ENCODE measurements around the gene ANKHD1.
A peak's percentile ranks its signal among the peaks of the same experiment; 100 is the strongest.
"Not testable (repeated sequence)": the region's sequence is repeated elsewhere in the genome, so short reads cannot be mapped to it uniquely, and the experiment has no call there.

ANKHD1 gene

GRCh38 chr5:140372971-140373487, 28.6 kb upstream of the ANKHD1 start:
- DNase-seq (ENCODE audit: low read depth in 2 of 2) = no peak

- no peak for DNase-seq (ENCODE audit: low read depth in 2 of 2)
These were observed 20.3 kb upstream of the ANKHD1 start for GRCh38 chr5:140381351-140381750.

- DNase-seq (ENCODE audit: low read depth in 2 of 2) = no peak
These were observed 19.7 kb upstream of the ANKHD1 start for GRCh38 chr5:140381972-140382371.

GRCh38 chr5:140382866-140383265, 18.8 kb upstream of the ANKHD1 start:
- DNase-seq (ENCODE audit: low read depth in 2 of 2) = no peak

- DNase-seq (ENCODE audit: low read depth in 2 of 2) = no peak
These were observed 18.3 kb upstream of the ANKHD1 start for GRCh38 chr5:140383300-140383699.

GRCh38 chr5:140388052-140388451, 13.6 kb upstream of the ANKHD1 start:
- no peak for DNase-seq (ENCODE audit: low read depth in 2 of 2)

- DNase-seq (ENCODE audit: low read depth in 2 of 2) = no peak
These were observed 10.3 kb upstream of the ANKHD1 start for GRCh38 chr5:140391312-140391711.

GRCh38 chr5:140391732-140392131, 9.9 kb upstream of the ANKHD1 start:
- DNase-seq (ENCODE audit: low read depth in 2 of 2) = no peak

- DNase-seq (ENCODE audit: low read depth in 2 of 2) = no peak
These were observed 7.9 kb upstream of the ANKHD1 start for GRCh38 chr5:140393738-140394137.

GRCh38 chr5:140398379-140398811, 3.2 kb upstream of the ANKHD1 start:
- no peak for DNase-seq (ENCODE audit: low read depth in 2 of 2)

GRCh38 chr5:140399979-140400729, 1.5 kb upstream of the ANKHD1 start:
- DNase-seq (ENCODE audit: low read depth in 2 of 2) = no peak

- DNase-seq (ENCODE audit: low read depth in 2 of 2) = peak; percentile 64 to 79
These were observed 787 bp upstream of the ANKHD1 start for GRCh38 chr5:140400730-140401361.

GRCh38 chr5:140402258-140403074, 833 bp downstream of the ANKHD1 start:
- DNase-seq (ENCODE audit: low read depth in 2 of 2) = peak; percentile 32 to 38

- no peak for DNase-seq (ENCODE audit: low read depth in 2 of 2)
These were observed 2.0 kb downstream of the ANKHD1 start for GRCh38 chr5:140403613-140404012.

GRCh38 chr5:140408750-140409241, 7.2 kb downstream of the ANKHD1 start:
- no peak for DNase-seq (ENCODE audit: low read depth in 2 of 2)

GRCh38 chr5:140413230-140413629, 11.6 kb downstream of the ANKHD1 start:
- no peak for DNase-seq (ENCODE audit: low read depth in 2 of 2)

- no peak for DNase-seq (ENCODE audit: low read depth in 2 of 2)
These were observed 15.6 kb downstream of the ANKHD1 start for GRCh38 chr5:140417235-140417634.

GRCh38 chr5:140418862-140419520, 17.4 kb downstream of the ANKHD1 start:
- DNase-seq (ENCODE audit: low read depth in 2 of 2) = no peak

GRCh38 chr5:140420226-140420570, 18.6 kb downstream of the ANKHD1 start:
- DNase-seq (ENCODE audit: low read depth in 2 of 2) = no peak

GRCh38 chr5:140420665-140421361, 19.2 kb downstream of the ANKHD1 start:
- DNase-seq (ENCODE audit: low read depth in 2 of 2) = no peak

GRCh38 chr5:140421375-140421774, 19.7 kb downstream of the ANKHD1 start:
- DNase-seq (ENCODE audit: low read depth in 2 of 2) = not testable (repeated sequence)

Data from stimulated activated CD4-positive, alpha-beta T cell treated with anti-CD3 and anti-CD28 coated beads, Interleukin-12 subunit alpha, Interleukin-12 subunit beta, amount 100 ng/mL, for 24 hours (primary cell).